BE2C (cell line): ENCODE data around the gene CLEC7A.

ENCODE experiments used
- DNase-seq: peaks from one replicate; pipeline ENCODE4 v3.0.0-alpha.2; 2020
- H3K27me3 ChIP-seq: fragments of 250-450 bp; sonication (Bioruptor Pico); 2 replicates; pipeline ENCODE4 v1.5.1; 2020; ENCODE audit warnings: mild to moderate bottlenecking
- H3K36me3 ChIP-seq: fragments of 250-450 bp; sonication (Bioruptor Pico); 2 replicates; pipeline ENCODE4 v1.5.1; 2020; ENCODE audit warnings: mild to moderate bottlenecking
- H3K4me1 ChIP-seq: fragments of 250-450 bp; sonication (Bioruptor Pico); 2 replicates; pipeline ENCODE4 v1.5.1; 2020
- H3K4me3 ChIP-seq: 2 replicates; pipeline ENCODE4 v1.5.1; 2011; ENCODE audit warnings: low read depth, low read length
- H3K9me3 ChIP-seq: fragments of 250-450 bp; sonication (Bioruptor Pico); 2 replicates; pipeline ENCODE4 v1.5.1; 2020
- TF ChIP-seq, protein P1 (sequence below): IDR thresholded peaks from 2 replicates; pipeline ENCODE4 v1.5.1; 2012; ENCODE audit warnings: mild to moderate bottlenecking, low read depth, low read length

The CLEC7A gene

DNA sequence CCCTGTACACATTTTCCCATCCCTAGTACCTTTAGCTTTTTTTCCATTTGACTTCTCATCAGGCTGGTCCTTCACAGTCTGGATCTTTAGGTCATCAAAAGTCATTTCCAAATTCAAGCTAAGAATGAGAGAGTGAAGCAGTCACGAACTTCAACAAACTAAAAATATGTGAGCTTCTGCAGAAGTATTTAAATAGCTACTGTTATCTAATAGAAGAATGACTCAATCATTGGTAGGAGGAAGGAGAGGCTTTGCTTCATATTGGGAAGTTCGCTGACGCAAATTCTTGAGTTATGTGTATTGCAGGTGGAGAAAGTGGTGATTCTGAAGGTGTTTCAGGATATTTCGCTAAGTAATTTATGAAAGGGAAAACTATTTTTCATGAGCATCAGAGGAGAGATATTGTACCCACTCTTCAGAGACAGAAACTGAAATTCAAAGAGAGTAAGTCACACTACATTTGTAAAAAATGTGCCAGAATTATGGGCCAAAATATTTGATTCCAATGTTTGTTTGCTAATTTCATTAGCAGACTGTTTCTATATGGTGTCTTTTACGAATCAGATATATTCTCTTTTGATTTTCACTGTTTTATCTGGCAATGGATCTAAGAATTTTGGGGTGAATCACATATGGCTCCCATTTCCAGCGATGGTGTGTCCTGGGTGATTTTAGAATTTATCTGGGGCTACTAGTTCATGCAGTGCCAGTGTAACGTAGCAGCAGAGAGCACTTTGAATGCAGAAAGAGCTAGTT, 42.2 kb upstream of the CLEC7A start, which contains the start of gene OLR1:
OLR1 (minus strand) TSS at position 160 of the 756 bp plus-strand sequence; CDS start at position 105, 55 bp downstream.
- Histone ChIP-seq H3K4me1 (no peaks in the 10 kb centered on the region), H3K4me3 (no peak within 1 kb of the TSS), H3K36me3 (no peaks in the 10 kb centered on the region), H3K9me3 (no peaks in the 10 kb centered on the region), H3K27me3 (peaks cover 26% of the 10 kb centered on the region)
- DNase-seq, result no peak
- TF ChIP-seq, protein P1, sequence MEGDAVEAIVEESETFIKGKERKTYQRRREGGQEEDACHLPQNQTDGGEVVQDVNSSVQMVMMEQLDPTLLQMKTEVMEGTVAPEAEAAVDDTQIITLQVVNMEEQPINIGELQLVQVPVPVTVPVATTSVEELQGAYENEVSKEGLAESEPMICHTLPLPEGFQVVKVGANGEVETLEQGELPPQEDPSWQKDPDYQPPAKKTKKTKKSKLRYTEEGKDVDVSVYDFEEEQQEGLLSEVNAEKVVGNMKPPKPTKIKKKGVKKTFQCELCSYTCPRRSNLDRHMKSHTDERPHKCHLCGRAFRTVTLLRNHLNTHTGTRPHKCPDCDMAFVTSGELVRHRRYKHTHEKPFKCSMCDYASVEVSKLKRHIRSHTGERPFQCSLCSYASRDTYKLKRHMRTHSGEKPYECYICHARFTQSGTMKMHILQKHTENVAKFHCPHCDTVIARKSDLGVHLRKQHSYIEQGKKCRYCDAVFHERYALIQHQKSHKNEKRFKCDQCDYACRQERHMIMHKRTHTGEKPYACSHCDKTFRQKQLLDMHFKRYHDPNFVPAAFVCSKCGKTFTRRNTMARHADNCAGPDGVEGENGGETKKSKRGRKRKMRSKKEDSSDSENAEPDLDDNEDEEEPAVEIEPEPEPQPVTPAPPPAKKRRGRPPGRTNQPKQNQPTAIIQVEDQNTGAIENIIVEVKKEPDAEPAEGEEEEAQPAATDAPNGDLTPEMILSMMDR, result no peak

DNA sequence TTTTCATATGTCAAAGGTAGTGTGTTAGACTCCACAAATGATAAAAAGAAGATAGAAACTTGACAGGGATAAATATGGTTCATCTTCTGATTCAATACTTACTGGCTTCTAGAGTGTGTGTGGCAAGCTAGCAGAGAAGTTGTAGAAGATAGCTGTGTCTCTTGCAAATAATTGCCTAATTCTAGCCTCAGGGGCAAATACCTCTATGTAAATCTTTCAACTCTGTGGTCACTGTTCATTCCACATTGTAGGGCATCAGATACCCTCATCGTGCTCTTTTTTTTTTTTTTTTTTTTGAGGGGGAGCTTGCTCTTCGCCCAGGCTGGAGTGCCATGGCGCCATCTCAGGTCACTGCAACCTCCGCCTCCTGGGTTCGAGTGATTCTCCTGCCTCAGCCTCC, 40.2 kb upstream of the CLEC7A start:
- H3K27me3 ChIP-seq, result peaks cover 25% of the 10 kb centered on the region
- DNase-seq, result no peak
- no peaks in the 10 kb centered on the region for H3K36me3 ChIP-seq
- H3K4me3 ChIP-seq, result no peak overlapping the region
- H3K9me3 ChIP-seq, result no peaks in the 10 kb centered on the region
- TF ChIP-seq, protein P1, result no peak
- H3K4me1 ChIP-seq, result no peaks in the 10 kb centered on the region

DNA sequence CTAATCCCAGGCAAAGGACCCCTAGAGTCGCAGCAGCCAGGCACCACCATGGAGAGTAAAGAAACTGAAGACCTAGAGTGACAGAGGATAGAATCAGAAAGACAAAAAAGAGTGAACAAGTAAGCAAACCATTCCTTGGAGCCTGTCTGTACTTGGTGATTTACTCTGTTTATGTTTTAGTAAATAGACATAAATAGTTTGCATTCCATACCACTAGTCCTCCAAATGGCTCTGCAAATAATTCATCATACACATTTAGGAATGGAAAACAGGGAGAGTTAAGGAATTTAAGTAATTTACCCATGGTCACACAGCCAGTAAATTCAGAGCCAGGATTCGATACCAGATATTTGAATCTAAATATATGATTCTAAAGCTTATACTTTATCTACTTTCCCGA, 39.1 kb upstream of the CLEC7A start:
- H3K4me1 ChIP-seq, result no peaks in the 10 kb centered on the region
- TF ChIP-seq, protein P1, result no peak
- DNase-seq, result no peak

DNA sequence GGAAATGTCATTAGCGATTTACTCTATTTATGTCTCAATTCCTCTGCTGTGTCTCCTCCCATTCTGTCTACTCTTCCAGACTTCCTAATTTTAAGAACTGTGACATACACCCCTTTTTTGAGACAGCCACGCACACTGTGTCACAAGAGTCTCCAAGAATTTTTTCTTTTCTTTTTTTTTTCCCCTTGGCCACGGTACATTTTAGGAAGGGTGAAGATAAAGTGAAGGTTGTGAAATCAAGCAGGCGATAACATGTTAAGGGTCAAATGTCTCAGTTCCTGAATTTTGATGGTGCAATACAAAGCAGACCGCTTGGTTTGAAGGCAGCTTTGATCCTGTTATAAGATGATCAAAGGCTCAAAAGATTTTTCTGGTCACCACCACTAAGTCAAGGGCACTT, 37.6 kb upstream of the CLEC7A start:
- Histone ChIP-seq H3K27me3 (peaks cover 31% of the 10 kb centered on the region), H3K9me3 (no peaks in the 10 kb centered on the region), H3K4me3 (no peak overlapping the region), H3K36me3 (no peaks in the 10 kb centered on the region), H3K4me1 (no peaks in the 10 kb centered on the region)
- DNase-seq, result no peak
- TF ChIP-seq, protein P1, result no peak

More for the DNA sequence above, 39.1 kb upstream of the CLEC7A start:
- Histone ChIP-seq H3K36me3 (no peaks in the 10 kb centered on the region), H3K4me3 (no peak overlapping the region), H3K9me3 (no peaks in the 10 kb centered on the region), H3K27me3 (peaks cover 25% of the 10 kb centered on the region)

DNA sequence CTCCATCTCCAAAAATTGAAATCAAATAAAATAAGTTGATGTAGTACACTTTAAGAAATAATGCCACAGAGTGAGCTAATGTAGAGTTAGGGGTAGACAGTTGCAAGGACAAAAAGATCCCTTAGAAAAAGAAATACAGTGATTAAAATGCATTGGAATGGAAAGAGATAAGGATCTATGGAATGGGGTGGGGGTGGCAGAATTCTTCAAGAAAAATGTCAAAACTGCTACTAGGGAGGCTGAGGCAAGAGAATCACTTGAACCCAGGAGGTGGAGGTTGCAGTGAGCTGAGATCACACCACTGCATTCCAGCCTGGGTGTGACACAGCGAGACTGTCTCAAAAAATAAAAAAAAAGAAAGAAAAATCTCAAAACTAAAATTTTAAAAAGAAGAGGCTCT, 35.4 kb upstream of the CLEC7A start:
- no peak for DNase-seq
- TF ChIP-seq, protein P1, result no peak
- Histone ChIP-seq H3K27me3 (peaks cover 22% of the 10 kb centered on the region), H3K36me3 (no peaks in the 10 kb centered on the region), H3K4me3 (no peak overlapping the region), H3K4me1 (no peaks in the 10 kb centered on the region), H3K9me3 (no peaks in the 10 kb centered on the region)

DNA sequence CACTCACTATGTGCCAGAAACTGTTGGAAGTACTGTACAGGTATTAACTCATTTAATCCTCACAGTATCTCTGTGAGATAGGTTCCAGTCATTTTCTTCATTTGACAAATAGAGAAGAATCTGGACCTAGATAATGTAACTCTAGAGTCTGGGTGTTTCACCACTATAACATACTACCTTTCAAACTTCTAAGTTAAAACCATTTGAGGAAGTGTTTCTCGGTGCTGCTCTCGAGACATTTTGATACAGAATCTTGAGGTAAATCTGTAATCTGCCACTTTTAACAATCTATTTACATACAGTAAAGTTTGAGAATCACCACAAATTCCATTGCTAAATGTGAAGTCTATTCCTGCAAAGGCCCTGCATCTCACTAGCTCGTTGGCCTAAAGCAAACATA, 33.1 kb upstream of the CLEC7A start:
- no peaks in the 10 kb centered on the region for H3K36me3 ChIP-seq
- no peaks in the 10 kb centered on the region for H3K4me1 ChIP-seq
- H3K27me3 ChIP-seq, result peaks cover 16% of the 10 kb centered on the region
- DNase-seq, result no peak
- TF ChIP-seq, protein P1, result no peak
- no peak overlapping the region for H3K4me3 ChIP-seq
- H3K9me3 ChIP-seq, result no peaks in the 10 kb centered on the region
